HCT116 (cell line): ENCODE measurements around the gene TNFAIP8L3.

Experiments used
- EGR1 ChIP-seq: IDR thresholded peaks from 2 replicates; pipeline ENCODE4 v1.6.1; 2012; ENCODE audit warnings: low read depth
- EZH2 ChIP-seq: fragments of 200-600 bp; sonication (generic); IDR thresholded peaks from 2 replicates; pipeline ENCODE4 v1.6.1; 2017; ENCODE audit warnings: antibody characterized with exemption, mixed run types

DNA sequence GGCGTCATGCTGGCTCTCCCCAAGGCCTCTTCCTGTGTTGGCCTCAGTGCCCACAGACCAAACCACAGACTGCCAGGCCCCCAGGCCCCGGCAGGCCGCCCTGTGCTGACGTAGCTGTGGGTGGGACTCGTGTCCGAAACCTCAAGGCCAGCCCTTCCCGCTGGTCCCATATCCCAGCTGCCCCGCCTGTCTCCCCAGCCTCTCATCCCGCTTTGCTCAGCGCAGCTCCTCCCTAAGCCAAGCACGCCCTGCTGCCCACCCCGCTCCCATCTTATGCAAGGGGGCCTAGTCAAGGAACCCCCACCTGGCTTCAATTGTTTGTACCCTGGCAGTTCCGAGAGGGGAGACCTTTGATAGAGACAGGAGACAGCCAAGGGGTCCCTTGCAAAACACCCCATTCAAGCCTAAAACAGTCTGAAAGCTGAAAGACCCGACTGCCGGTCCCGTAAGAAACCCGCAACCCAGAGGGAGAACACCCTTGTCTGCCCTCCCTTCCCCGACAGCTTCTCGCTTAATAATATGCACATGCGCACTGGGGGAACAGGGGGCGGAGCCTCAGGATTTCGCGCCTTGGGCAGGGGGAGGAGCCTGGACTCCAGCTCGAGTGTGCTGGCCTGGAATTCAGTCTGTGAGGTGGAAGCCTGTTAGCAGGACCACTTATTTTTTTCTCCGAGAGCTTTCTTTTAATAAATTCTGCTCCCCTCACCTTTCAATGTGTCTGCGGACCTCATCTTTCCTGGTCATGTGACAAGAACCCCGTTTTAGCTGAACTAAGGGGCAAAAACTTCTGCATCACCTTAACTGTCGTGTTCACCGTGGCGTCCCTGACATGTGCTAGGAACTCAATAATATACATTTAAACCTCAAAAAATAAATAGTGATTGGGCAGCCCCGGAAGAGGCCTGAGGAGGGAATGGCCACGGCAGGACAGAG, 17.2 kb downstream of the TNFAIP8L3 start:
- TF ChIP-seq EGR1, result no peak
- no peak for TF ChIP-seq EZH2
